ENCODE results near the gene RBFOX2. TPM values are rescaled to one million over a fixed set of nuclear protein-coding genes. Genes with fewer than 3 reads are reported as not detected.
A peak's percentile ranks its signal among the peaks of the same experiment; 100 is the strongest.

RBFOX2 gene
- total and polyA plus RNA-seq, 2 donors from 2014 or later: 17.2 to 68.6 TPM

- no peak overlapping the region for H3K27ac ChIP-seq (ENCODE audit: low read depth in 2 of 2, low read length in 2 of 2)
- H3K9me3 ChIP-seq (ENCODE audit: control insufficient read depth in 2 of 3, insufficient read depth in 1 of 3, low read length in 3 of 3): no peaks in the 10 kb centered on the region
- intact Hi-C loops (cut with DNase I): no loop called here
- no peak for TF ChIP-seq CTCF (IDR thresholded peaks at IDR 0.05; ENCODE audit: borderline replicate concordance, extremely low read depth, insufficient read depth)
- FAIRE-seq (no peak), DNase-seq (no peak)
- H3K36me3 ChIP-seq (ENCODE audit: control insufficient read depth in 2 of 3, insufficient read depth in 3 of 3, low read length in 3 of 3): no peaks in the 10 kb centered on the region
- H3K4me1 ChIP-seq (ENCODE audit: control insufficient read depth in 2 of 3, insufficient read depth in 2 of 3, low read depth in 1 of 3, low read length in 3 of 3): peaks cover 0 to 7% (median 2%) of the 10 kb centered on the region in 3 donors
- H3K4me3 ChIP-seq (ENCODE audit: low read length in 3 of 3): no peak overlapping the region
- H3K9ac ChIP-seq (ENCODE audit: low read length in 3 of 3): no peak overlapping the region
- H3K27me3 ChIP-seq (ENCODE audit: control insufficient read depth, insufficient read depth, low read length): no peaks in the 10 kb centered on the region
Observed at GRCh38 chr22:36002718-36003260, 25.8 kb downstream of the RBFOX2 start.

GRCh38 chr22:36002084-36002483 is 26.5 kb downstream of the RBFOX2 start:
- FAIRE-seq: no peak
- no peak overlapping the region for H3K27ac ChIP-seq (ENCODE audit: low read depth in 2 of 2, low read length in 2 of 2)
- H3K4me1 ChIP-seq (ENCODE audit: control insufficient read depth in 2 of 3, insufficient read depth in 2 of 3, low read depth in 1 of 3, low read length in 3 of 3): peaks cover 0 to 7% (median 2%) of the 10 kb centered on the region in 3 donors
- no peaks in the 10 kb centered on the region for H3K36me3 ChIP-seq (ENCODE audit: control insufficient read depth in 2 of 3, insufficient read depth in 3 of 3, low read length in 3 of 3)
- H3K9ac ChIP-seq (ENCODE audit: low read length in 3 of 3): no peak overlapping the region
- intact Hi-C loops (cut with DNase I): no loop called here
- DNase-seq: no peak
- no peaks in the 10 kb centered on the region for H3K9me3 ChIP-seq (ENCODE audit: control insufficient read depth in 2 of 3, insufficient read depth in 1 of 3, low read length in 3 of 3)
- H3K27me3 ChIP-seq (ENCODE audit: control insufficient read depth, insufficient read depth, low read length): no peaks in the 10 kb centered on the region
- H3K4me3 ChIP-seq (ENCODE audit: low read length in 3 of 3): no peak overlapping the region
- no peak for TF ChIP-seq CTCF (IDR thresholded peaks at IDR 0.05; ENCODE audit: borderline replicate concordance, extremely low read depth, insufficient read depth)

- TF ChIP-seq CTCF (IDR thresholded peaks at IDR 0.05; ENCODE audit: borderline replicate concordance, extremely low read depth, insufficient read depth): no peak
- DNase-seq (no peak), FAIRE-seq (no peak)
- no peak overlapping the region for H3K4me3 ChIP-seq (ENCODE audit: low read length in 3 of 3)
- H3K36me3 ChIP-seq (ENCODE audit: control insufficient read depth in 2 of 3, insufficient read depth in 3 of 3, low read length in 3 of 3): no peaks in the 10 kb centered on the region
- peaks cover 0 to 7% (median 5%) of the 10 kb centered on the region in 3 donors for H3K4me1 ChIP-seq (ENCODE audit: control insufficient read depth in 2 of 3, insufficient read depth in 2 of 3, low read depth in 1 of 3, low read length in 3 of 3)
- intact Hi-C loops (cut with DNase I): no loop called here
- H3K9ac ChIP-seq (ENCODE audit: low read length in 3 of 3): no peak overlapping the region
- H3K9me3 ChIP-seq (ENCODE audit: control insufficient read depth in 2 of 3, insufficient read depth in 1 of 3, low read length in 3 of 3): no peaks in the 10 kb centered on the region
- H3K27ac ChIP-seq (ENCODE audit: low read depth in 2 of 2, low read length in 2 of 2): no peak overlapping the region
- H3K27me3 ChIP-seq (ENCODE audit: control insufficient read depth, insufficient read depth, low read length): no peaks in the 10 kb centered on the region
Observed at GRCh38 chr22:35998748-35999147, 29.9 kb downstream of the RBFOX2 start.

GRCh38 chr22:35997438-35997837 is 31.2 kb downstream of the RBFOX2 start:
- Histone ChIP-seq H3K27me3 (ENCODE audit: control insufficient read depth, insufficient read depth, low read length) (no peaks in the 10 kb centered on the region), H3K4me3 (ENCODE audit: low read length in 3 of 3) (no peak overlapping the region), H3K27ac (ENCODE audit: low read depth in 2 of 2, low read length in 2 of 2) (peak overlapping the region in 1 of 2 donors; percentile 69), H3K36me3 (ENCODE audit: control insufficient read depth in 2 of 3, insufficient read depth in 3 of 3, low read length in 3 of 3) (no peaks in the 10 kb centered on the region), H3K9me3 (ENCODE audit: control insufficient read depth in 2 of 3, insufficient read depth in 1 of 3, low read length in 3 of 3) (no peaks in the 10 kb centered on the region), H3K4me1 (ENCODE audit: control insufficient read depth in 2 of 3, insufficient read depth in 2 of 3, low read depth in 1 of 3, low read length in 3 of 3) (peaks cover 4 to 12% (median 5%) of the 10 kb centered on the region in 3 donors), H3K9ac (ENCODE audit: low read length in 3 of 3) (no peak overlapping the region)
- DNase-seq: no peak
- no peak for TF ChIP-seq CTCF (IDR thresholded peaks at IDR 0.05; ENCODE audit: borderline replicate concordance, extremely low read depth, insufficient read depth)
- FAIRE-seq: no peak
- intact Hi-C loops (cut with DNase I): no loop called here
